ENCODE results near the gene TGFB1. TPM values are rescaled to one million over a fixed set of nuclear protein-coding genes. Genes with fewer than 3 reads are reported as not detected.

The TGFB1 gene
- total and polyA plus RNA-seq, 9 of the 15 experiments (the other 6 are each of a cell fraction or from before 2014, with no cell fraction given): 0.24 to 159 (median 17.2) TPM

DNA sequence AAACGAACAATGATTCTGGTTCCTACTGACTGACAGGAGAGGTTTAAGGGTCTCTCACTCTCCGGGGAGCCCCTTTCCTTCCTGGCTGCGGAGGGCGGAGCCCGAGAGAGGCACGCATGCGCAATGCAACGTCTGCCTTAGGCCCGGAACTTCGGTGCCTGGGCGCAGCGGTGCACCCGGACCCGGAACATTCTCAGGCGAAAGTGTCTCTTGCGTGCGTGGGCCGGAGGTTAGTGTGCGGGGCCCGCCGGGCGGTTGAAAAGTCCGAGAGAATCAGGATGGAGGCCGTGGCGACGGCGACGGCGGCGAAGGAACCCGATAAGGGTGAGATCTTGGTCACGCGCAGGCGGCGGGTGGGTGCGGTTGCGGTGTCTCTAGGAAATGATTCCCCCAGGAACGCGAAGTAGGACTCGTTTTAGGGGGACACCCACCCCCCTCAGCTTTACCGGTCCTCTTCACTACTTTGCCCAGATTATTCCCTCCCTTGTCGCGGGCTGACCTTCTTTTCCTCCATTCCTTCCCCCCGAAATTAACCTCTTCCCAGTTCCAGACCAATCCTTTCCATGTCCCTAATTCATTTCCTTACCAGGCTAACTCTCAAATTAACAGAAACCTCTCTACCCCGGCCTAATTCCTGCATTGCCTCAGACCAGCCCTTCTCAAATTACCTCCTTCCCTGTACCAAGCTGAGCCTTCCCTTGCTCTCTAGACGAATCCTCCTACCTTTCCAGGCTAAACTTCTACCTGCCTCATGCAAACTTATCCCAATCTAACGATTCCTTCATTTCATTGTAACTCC, 43.5 kb downstream of the TGFB1 start, which contains the start of gene CCDC97 (continued):
- TF ChIP-seq ZNF764 (CRISPR knock-in tag; IDR thresholded peaks at IDR 0.05; ENCODE audit: low read depth) (no peak), FOXA1 (IDR thresholded peaks at IDR 0.05; ENCODE audit: borderline replicate concordance) (no peak), MYNN (IDR thresholded peaks at IDR 0.05) (peak; percentile 86), MYNN (CRISPR knock-in tag; IDR thresholded peaks at IDR 0.05) (no peak), EZH2 (IDR thresholded peaks at IDR 0.05; ENCODE audit: borderline replicate concordance, low read depth, low read length) (no peak), NCOR1 (IDR thresholded peaks at IDR 0.05) (peak; percentile 69), ZNF75A (CRISPR knock-in tag; IDR thresholded peaks at IDR 0.05) (no peak), POLR2AphosphoS2 (IDR thresholded peaks at IDR 0.05; ENCODE audit: low read length) (no peak; the same call in 1 of the 2 replicates), RBBP5 (IDR thresholded peaks at IDR 0.05; ENCODE audit: borderline replicate concordance, insufficient read depth, low read length, poor library complexity, severe bottlenecking) (peak; percentile 96), NR3C1 (CRISPR knock-in tag; IDR thresholded peaks at IDR 0.05) (no peak), KDM2B (CRISPR knock-in tag; IDR thresholded peaks at IDR 0.05) (no peak), BRCA1 (IDR thresholded peaks at IDR 0.05) (no peak), BRCA1 (CRISPR knock-in tag; IDR thresholded peaks at IDR 0.05) (no peak), KDM1A (IDR thresholded peaks at IDR 0.05) (no peak; a peak in 2 of 4 replicates), SP1 (CRISPR knock-in tag; IDR thresholded peaks at IDR 0.05) (peak; percentile 93), ELF2 (CRISPR knock-in tag; IDR thresholded peaks at IDR 0.05) (peak; percentile 94), NFE2 (IDR thresholded peaks at IDR 0.05; ENCODE audit: low read depth) (peak; percentile 3; the same call in 1 of the 2 replicates), KAT7 (CRISPR knock-in tag; IDR thresholded peaks at IDR 0.05; ENCODE audit: borderline replicate concordance) (peak; percentile 99), NFIX (CRISPR knock-in tag; IDR thresholded peaks at IDR 0.05; ENCODE audit: low read depth) (no peak)
- TF ChIP-seq, protein P1, sequence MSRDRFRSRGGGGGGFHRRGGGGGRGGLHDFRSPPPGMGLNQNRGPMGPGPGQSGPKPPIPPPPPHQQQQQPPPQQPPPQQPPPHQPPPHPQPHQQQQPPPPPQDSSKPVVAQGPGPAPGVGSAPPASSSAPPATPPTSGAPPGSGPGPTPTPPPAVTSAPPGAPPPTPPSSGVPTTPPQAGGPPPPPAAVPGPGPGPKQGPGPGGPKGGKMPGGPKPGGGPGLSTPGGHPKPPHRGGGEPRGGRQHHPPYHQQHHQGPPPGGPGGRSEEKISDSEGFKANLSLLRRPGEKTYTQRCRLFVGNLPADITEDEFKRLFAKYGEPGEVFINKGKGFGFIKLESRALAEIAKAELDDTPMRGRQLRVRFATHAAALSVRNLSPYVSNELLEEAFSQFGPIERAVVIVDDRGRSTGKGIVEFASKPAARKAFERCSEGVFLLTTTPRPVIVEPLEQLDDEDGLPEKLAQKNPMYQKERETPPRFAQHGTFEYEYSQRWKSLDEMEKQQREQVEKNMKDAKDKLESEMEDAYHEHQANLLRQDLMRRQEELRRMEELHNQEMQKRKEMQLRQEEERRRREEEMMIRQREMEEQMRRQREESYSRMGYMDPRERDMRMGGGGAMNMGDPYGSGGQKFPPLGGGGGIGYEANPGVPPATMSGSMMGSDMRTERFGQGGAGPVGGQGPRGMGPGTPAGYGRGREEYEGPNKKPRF (IDR thresholded peaks at IDR 0.05; ENCODE audit: low read depth, low read length): no peak
- TF ChIP-seq, protein P2, sequence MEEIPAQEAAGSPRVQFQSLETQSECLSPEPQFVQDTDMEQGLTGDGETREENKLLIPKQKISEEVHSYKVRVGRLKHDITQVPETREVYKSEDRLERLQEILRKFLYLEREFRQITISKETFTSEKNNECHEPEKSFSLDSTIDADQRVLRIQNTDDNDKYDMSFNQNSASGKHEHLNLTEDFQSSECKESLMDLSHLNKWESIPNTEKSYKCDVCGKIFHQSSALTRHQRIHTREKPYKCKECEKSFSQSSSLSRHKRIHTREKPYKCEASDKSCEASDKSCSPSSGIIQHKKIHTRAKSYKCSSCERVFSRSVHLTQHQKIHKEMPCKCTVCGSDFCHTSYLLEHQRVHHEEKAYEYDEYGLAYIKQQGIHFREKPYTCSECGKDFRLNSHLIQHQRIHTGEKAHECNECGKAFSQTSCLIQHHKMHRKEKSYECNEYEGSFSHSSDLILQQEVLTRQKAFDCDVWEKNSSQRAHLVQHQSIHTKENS (CRISPR knock-in tag; IDR thresholded peaks at IDR 0.05): no peak
- TF ChIP-seq, protein P3, sequence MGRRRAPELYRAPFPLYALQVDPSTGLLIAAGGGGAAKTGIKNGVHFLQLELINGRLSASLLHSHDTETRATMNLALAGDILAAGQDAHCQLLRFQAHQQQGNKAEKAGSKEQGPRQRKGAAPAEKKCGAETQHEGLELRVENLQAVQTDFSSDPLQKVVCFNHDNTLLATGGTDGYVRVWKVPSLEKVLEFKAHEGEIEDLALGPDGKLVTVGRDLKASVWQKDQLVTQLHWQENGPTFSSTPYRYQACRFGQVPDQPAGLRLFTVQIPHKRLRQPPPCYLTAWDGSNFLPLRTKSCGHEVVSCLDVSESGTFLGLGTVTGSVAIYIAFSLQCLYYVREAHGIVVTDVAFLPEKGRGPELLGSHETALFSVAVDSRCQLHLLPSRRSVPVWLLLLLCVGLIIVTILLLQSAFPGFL (CRISPR knock-in tag; IDR thresholded peaks at IDR 0.05): no peak
- TF ChIP-seq, protein P4, sequence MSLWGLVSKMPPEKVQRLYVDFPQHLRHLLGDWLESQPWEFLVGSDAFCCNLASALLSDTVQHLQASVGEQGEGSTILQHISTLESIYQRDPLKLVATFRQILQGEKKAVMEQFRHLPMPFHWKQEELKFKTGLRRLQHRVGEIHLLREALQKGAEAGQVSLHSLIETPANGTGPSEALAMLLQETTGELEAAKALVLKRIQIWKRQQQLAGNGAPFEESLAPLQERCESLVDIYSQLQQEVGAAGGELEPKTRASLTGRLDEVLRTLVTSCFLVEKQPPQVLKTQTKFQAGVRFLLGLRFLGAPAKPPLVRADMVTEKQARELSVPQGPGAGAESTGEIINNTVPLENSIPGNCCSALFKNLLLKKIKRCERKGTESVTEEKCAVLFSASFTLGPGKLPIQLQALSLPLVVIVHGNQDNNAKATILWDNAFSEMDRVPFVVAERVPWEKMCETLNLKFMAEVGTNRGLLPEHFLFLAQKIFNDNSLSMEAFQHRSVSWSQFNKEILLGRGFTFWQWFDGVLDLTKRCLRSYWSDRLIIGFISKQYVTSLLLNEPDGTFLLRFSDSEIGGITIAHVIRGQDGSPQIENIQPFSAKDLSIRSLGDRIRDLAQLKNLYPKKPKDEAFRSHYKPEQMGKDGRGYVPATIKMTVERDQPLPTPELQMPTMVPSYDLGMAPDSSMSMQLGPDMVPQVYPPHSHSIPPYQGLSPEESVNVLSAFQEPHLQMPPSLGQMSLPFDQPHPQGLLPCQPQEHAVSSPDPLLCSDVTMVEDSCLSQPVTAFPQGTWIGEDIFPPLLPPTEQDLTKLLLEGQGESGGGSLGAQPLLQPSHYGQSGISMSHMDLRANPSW (CRISPR knock-in tag; IDR thresholded peaks at IDR 0.05): no peak
